Astrocyte of the spinal cord (primary cell): Measurements from ENCODE around the gene ARHGAP5.

ENCODE experiments used
- DNase-seq: peaks from one replicate; pipeline ENCODE4 v3.0.0; 2011; ENCODE audit warnings: low read depth, low spot score
- H3K4me3 ChIP-seq: 2 replicates; pipeline ENCODE4 v1.5.1; 2011; ENCODE audit warnings: low read depth, mild to moderate bottlenecking, low read length, moderate library complexity
- in situ Hi-C: cut with HindIII; loops from 2 replicates; pipeline ENCODE4 v1.10.0; 2017; ENCODE audit warnings: low sequenced_read_pairs
- TF ChIP-seq, protein P1 (sequence below): IDR thresholded peaks from 2 replicates; pipeline ENCODE4 v1.5.1; 2012; ENCODE audit warnings: low read depth, mild to moderate bottlenecking, low read length, inconsistent platforms

Gene ARHGAP5, protein sequence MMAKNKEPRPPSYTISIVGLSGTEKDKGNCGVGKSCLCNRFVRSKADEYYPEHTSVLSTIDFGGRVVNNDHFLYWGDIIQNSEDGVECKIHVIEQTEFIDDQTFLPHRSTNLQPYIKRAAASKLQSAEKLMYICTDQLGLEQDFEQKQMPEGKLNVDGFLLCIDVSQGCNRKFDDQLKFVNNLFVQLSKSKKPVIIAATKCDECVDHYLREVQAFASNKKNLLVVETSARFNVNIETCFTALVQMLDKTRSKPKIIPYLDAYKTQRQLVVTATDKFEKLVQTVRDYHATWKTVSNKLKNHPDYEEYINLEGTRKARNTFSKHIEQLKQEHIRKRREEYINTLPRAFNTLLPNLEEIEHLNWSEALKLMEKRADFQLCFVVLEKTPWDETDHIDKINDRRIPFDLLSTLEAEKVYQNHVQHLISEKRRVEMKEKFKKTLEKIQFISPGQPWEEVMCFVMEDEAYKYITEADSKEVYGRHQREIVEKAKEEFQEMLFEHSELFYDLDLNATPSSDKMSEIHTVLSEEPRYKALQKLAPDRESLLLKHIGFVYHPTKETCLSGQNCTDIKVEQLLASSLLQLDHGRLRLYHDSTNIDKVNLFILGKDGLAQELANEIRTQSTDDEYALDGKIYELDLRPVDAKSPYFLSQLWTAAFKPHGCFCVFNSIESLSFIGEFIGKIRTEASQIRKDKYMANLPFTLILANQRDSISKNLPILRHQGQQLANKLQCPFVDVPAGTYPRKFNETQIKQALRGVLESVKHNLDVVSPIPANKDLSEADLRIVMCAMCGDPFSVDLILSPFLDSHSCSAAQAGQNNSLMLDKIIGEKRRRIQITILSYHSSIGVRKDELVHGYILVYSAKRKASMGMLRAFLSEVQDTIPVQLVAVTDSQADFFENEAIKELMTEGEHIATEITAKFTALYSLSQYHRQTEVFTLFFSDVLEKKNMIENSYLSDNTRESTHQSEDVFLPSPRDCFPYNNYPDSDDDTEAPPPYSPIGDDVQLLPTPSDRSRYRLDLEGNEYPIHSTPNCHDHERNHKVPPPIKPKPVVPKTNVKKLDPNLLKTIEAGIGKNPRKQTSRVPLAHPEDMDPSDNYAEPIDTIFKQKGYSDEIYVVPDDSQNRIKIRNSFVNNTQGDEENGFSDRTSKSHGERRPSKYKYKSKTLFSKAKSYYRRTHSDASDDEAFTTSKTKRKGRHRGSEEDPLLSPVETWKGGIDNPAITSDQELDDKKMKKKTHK (N-terminal part only)

DNA sequence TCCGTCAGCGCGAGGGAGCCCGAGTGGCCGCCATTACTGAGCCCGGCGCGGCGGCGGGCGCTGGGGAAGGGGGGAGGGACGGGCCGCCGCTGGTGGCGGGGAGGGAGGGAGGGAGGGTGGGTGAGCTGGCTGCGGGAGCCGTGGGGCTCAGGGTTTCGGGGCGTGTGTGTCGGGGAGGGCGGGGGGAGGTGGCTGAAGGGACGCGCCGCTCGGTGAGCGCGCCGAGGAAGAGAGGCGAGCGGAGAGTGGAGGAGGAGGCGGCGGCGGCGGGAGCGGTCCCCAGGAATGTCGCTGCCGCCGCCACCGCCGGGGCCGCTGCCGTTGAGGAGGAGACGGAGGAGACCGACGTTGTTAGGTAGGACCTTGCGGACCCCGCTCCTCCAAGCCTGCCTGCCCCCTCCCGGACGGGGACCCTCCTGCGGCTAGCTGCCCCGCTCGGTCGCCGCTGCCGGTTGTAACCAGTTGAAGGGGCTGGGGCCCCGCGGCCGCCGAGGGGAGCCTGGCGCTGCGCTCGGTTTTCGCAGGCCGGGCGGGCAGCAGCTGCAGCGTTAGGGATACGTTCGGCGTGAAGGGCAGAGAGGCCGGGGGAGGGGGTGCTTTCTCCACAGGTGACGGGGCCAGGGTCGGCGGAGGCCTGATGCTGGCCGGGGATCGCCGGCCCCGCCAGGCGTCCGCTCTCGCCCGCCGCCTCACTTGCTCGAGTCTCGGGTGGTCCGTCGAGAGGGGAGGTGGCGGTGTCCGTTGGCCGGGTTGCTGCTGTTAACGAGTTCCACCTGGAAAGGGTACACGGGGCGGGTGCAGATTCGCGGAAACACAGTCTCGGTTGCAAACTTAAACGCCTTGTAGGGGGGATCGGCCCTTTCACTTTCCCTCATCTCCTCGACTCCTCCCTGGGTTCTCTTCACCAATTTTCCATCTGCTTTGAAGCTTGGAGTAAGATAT lies at the start of gene ARHGAP5:
ARHGAP5 (plus strand) TSS at position 224 of the 942 bp plus-strand sequence. CDS start 13,366 bp downstream, outside the sequence.
- in situ Hi-C loops: no loop called here
- peak; percentile 54 for DNase-seq
- peak within 1 kb of the TSS; percentile 96 for H3K4me3 ChIP-seq
- TF ChIP-seq, protein P1, sequence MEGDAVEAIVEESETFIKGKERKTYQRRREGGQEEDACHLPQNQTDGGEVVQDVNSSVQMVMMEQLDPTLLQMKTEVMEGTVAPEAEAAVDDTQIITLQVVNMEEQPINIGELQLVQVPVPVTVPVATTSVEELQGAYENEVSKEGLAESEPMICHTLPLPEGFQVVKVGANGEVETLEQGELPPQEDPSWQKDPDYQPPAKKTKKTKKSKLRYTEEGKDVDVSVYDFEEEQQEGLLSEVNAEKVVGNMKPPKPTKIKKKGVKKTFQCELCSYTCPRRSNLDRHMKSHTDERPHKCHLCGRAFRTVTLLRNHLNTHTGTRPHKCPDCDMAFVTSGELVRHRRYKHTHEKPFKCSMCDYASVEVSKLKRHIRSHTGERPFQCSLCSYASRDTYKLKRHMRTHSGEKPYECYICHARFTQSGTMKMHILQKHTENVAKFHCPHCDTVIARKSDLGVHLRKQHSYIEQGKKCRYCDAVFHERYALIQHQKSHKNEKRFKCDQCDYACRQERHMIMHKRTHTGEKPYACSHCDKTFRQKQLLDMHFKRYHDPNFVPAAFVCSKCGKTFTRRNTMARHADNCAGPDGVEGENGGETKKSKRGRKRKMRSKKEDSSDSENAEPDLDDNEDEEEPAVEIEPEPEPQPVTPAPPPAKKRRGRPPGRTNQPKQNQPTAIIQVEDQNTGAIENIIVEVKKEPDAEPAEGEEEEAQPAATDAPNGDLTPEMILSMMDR: peak; percentile 6

DNA sequence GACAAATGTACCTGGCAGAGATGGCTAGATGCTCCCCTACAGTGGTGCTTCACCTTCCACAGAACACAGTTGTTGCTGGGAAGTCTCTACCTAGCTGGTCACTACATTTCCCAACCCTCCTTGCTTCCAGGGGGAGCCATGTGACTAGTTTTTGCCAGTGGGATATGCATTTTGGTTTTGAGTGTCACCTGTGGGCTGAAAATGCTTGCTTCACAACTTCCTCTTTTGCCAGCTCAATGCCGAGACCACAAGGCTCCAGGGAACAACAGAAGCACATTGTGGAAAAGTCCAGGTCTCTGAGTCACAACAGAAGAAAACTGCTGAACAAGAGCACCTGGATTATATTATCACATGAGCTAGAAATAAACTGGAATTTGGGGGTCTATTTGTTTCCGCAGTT lies 48.5 kb upstream of the ARHGAP5 start:
- in situ Hi-C loops: no loop called here
- peak; percentile 14 for DNase-seq
- TF ChIP-seq, protein P1: no peak
- no peak overlapping the region for H3K4me3 ChIP-seq

DNA sequence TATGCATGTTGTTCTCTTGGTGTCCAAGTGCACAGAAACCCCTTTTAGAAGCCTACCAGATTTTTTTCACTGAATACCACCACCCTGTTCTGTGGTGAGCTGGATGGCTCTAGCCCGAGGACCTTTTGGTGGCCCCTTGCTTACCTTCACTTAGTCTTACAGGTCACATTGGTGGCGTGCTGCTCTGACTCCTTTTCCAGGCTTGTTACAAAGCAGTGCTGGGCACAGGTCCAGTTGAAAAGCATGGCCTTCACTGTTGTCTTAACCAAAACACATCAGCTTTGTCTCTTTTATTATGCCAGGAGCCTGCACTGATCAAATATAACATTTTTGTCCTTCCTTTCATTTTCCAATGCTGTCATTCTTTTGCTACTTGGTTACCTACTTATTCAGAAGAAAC lies 43.6 kb upstream of the ARHGAP5 start:
- TF ChIP-seq, protein P1: no peak

DNA sequence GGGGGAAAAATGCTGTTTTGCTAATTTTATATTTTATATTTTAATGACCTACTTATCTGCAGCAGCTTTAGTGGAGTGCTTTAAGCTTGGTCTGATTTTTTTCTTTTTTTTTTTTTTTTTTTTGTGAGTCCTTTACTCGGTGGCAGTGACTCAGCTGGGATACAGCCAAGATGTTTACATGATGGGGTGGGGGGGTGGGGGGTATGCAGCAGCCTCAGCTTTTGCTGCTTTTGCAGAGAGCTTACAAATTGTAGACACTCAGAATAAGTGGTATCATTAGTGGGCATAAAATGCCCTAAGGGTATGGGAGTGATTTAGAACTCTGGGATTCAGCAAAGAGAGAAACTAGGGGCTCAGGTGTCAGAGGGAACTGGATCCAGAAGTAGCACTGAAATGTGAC lies 38.2 kb upstream of the ARHGAP5 start:
- in situ Hi-C loops: no loop called here
- TF ChIP-seq, protein P1: no peak
- H3K4me3 ChIP-seq: no peak overlapping the region
- no peak for DNase-seq

More for the DNA sequence above, 43.6 kb upstream of the ARHGAP5 start:
- H3K4me3 ChIP-seq: no peak overlapping the region
- no peak for DNase-seq
- in situ Hi-C loops: no loop called here

DNA sequence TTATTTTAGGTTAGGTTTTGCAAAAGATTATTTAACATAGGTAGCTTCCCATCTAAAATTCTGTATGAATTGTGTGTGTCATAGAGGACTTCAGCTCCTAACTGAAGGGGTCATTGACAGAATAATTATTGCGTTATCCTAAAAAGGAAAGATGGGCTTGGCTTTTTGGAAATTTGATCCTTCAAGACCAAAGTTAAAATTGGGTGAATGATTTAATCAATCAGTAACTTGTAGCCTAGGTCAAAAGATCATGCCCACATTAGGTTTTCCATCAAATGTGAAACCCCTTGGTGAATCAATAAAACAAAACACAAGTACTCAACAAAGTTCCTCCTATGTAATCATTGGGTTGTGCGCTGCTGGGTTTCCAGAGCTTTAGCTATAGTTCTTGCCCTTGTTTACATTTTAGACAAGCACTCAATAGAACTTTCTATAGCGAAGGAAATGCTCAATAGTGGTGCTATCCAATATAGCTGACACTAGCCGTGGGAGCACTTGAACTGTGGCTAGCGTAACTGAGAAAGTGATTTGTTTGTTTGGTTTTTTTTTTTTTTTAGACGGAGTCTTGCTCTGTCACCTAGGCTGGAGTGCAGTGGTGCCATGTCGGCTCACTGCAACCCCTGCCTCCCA lies 37.6 kb upstream of the ARHGAP5 start:
- TF ChIP-seq, protein P1: no peak
- in situ Hi-C loops: no loop called here
- H3K4me3 ChIP-seq: no peak overlapping the region
- no peak for DNase-seq
